ENCODE data around the gene LY6G5C.

Gene LY6G5C

GRCh38 chr6:31680226-31681134, at the start of gene LY6G5C:
TSS of gene LY6G5C (minus strand) at chr6:31681067. CDS start at chr6:31680373, 694 bp downstream.
- TF ChIP-seq CTCF (IDR thresholded peaks at IDR 0.05; ENCODE audit: extremely low read depth, insufficient read depth, missing control alignments): peak; percentile 89
- peak; percentile 81 for DNase-seq (ENCODE audit: low spot score)
- in situ Hi-C loops (cut with MboI; ENCODE audit: low pct_unique_long_range_greater_than_20kb, low sequenced_read_pairs, unreplicated experiment): loop anchor here (5.0 kb wide), 1 partner anchor 152 kb away; no protein-coding TSS in a partner anchor

GRCh38 chr6:31729979-31730630, 49.2 kb upstream of the LY6G5C start:
- in situ Hi-C loops (cut with MboI; ENCODE audit: low pct_unique_long_range_greater_than_20kb, low sequenced_read_pairs, unreplicated experiment): no loop called here
- peak; percentile 5 for TF ChIP-seq CTCF (IDR thresholded peaks at IDR 0.05; ENCODE audit: extremely low read depth, insufficient read depth, missing control alignments)
- DNase-seq (ENCODE audit: low spot score): peak; percentile 86

- peak; percentile 87 for DNase-seq (ENCODE audit: low spot score)
- TF ChIP-seq CTCF (IDR thresholded peaks at IDR 0.05; ENCODE audit: extremely low read depth, insufficient read depth, missing control alignments): peak; percentile 92
- in situ Hi-C loops (cut with MboI; ENCODE audit: low pct_unique_long_range_greater_than_20kb, low sequenced_read_pairs, unreplicated experiment): no loop called here
These were observed 48.7 kb upstream of the LY6G5C start for GRCh38 chr6:31729515-31729978.

- DNase-seq (ENCODE audit: low spot score): no peak
- TF ChIP-seq CTCF (IDR thresholded peaks at IDR 0.05; ENCODE audit: extremely low read depth, insufficient read depth, missing control alignments): no peak
- in situ Hi-C loops (cut with MboI; ENCODE audit: low pct_unique_long_range_greater_than_20kb, low sequenced_read_pairs, unreplicated experiment): no loop called here
These were observed 48.1 kb upstream of the LY6G5C start, which contains the start of gene DDAH2 for GRCh38 chr6:31728767-31729514. TSS of gene DDAH2 (minus strand) at chr6:31729299. CDS start at chr6:31729161, 138 bp downstream.

GRCh38 chr6:31727717-31728671, 47.1 kb upstream of the LY6G5C start:
- DNase-seq (ENCODE audit: low spot score): peak; percentile 88
- no peak for TF ChIP-seq CTCF (IDR thresholded peaks at IDR 0.05; ENCODE audit: extremely low read depth, insufficient read depth, missing control alignments)
- in situ Hi-C loops (cut with MboI; ENCODE audit: low pct_unique_long_range_greater_than_20kb, low sequenced_read_pairs, unreplicated experiment): no loop called here
